Endothelial cell of umbilical vein (primary cell): ENCODE results near the gene STXBP5. TPM values are rescaled to one million over a fixed set of nuclear protein-coding genes. Genes with fewer than 3 reads are reported as not detected.

Experiments used
- BruUV-seq: library from RNA; stranded (reverse); fragments of 400-500 nt; replicated peaks from 2 replicates; lab custom pipeline; 2021; lab: Mats Ljungman, UMichigan
- CTCF ChIA-PET: fragments of 300-600, 350-600 bp; sonication (Branson Sonifier 250); formaldehyde crosslinking; loops from one replicate; lab custom pipeline; 2021; ENCODE audit warnings: antibody characterized with exemption, inconsistent platforms; lab: Charles Lee
- POLR2A ChIA-PET: fragments of 300-600, 350-600 bp; sonication (Branson Sonifier 250); formaldehyde crosslinking; loops from one replicate; lab custom pipeline; 2021; ENCODE audit warnings: antibody characterized with exemption, inconsistent platforms; lab: Charles Lee
- DNase-seq: peaks from one replicate; pipeline ENCODE4 v3.0.0-alpha.2; 2011; ENCODE audit warnings: low read depth, low spot score
- FAIRE-seq: peaks from 2 replicates; lab custom pipeline; 2011; peaks lifted over from hg19 to GRCh38; lab: Jason Lieb, UNC
- H2AFZ ChIP-seq: 2 replicates; pipeline ENCODE4 v1.6.0; 2012; ENCODE audit warnings: low read depth, low read length, control low read depth, inconsistent platforms
- H3K27ac ChIP-seq: 2 replicates; pipeline ENCODE4 v1.5.1; 2011; ENCODE audit warnings: low read depth, mild to moderate bottlenecking, control low read depth, low read length, moderate library complexity; ENCODE audit not compliant: insufficient read depth
- H3K27me3 ChIP-seq, 2 experiments: 2 replicates each; pipeline versions ENCODE4 v1.6.0 to v1.6.1; 2011; ENCODE audit warnings: low read length in 2 of 2, mixed read lengths in 1 of 2; ENCODE audit not compliant: control insufficient read depth in 2 of 2, insufficient read depth in 2 of 2
- H3K36me3 ChIP-seq, 2 experiments: 2 replicates in 1 of 2; 3 replicates in 1 of 2; pipeline ENCODE4 v1.5.1; 2011; ENCODE audit warnings: low read length in 2 of 2, mild to moderate bottlenecking in 1 of 2, moderate library complexity in 1 of 2; ENCODE audit not compliant: control insufficient read depth in 2 of 2, insufficient read depth in 2 of 2; ENCODE audit errors: extremely low read depth in 1 of 2
- H3K4me1 ChIP-seq: 3 replicates; pipeline ENCODE4 v1.5.1; 2011; ENCODE audit warnings: mild to moderate bottlenecking, low read length; ENCODE audit not compliant: control insufficient read depth, insufficient read depth; ENCODE audit errors: extremely low read depth
- H3K4me2 ChIP-seq: 2 replicates; pipeline ENCODE4 v1.6.1; 2011; ENCODE audit warnings: low read length, control low read depth, mixed read lengths; ENCODE audit not compliant: insufficient read depth
- H3K4me3 ChIP-seq, 3 experiments: fragments of 200-600 bp in 1 of 3; sonication (generic), shearing (Covaris generic) in 1 of 3; replicated peaks in 1 of 3; 2 replicates each; pipeline ENCODE4 v1.5.1; 2011 to 2016; ENCODE audit warnings: control low read depth in 3 of 3, low read length in 3 of 3, mild to moderate bottlenecking in 2 of 3, inconsistent platforms in 1 of 3, low read depth in 1 of 3, moderate library complexity in 1 of 3; ENCODE audit not compliant: insufficient read depth in 1 of 3
- H3K79me2 ChIP-seq: 2 replicates; pipeline ENCODE4 v1.6.0; 2012; ENCODE audit warnings: low read length, inconsistent platforms; ENCODE audit not compliant: control insufficient read depth, insufficient read depth
- H3K9ac ChIP-seq: replicated peaks from 2 replicates; pipeline ENCODE3; 2011; ENCODE audit warnings: low read length, control low read depth; ENCODE audit not compliant: insufficient read depth; ENCODE audit errors: extremely low read depth
- H3K9me1 ChIP-seq: replicated peaks from 3 replicates; pipeline ENCODE4 v1.6.0; 2011; ENCODE audit warnings: mild to moderate bottlenecking, low read length; ENCODE audit not compliant: control insufficient read depth, insufficient read depth; ENCODE audit errors: extremely low read depth
- H3K9me3 ChIP-seq: replicated peaks from 2 replicates; pipeline ENCODE4 v1.5.1; 2012; ENCODE audit warnings: low read length, inconsistent platforms; ENCODE audit not compliant: control insufficient read depth, insufficient read depth
- H4K20me1 ChIP-seq: replicated peaks from 2 replicates; pipeline ENCODE3; 2011; ENCODE audit warnings: mild to moderate bottlenecking, low read length; ENCODE audit not compliant: control insufficient read depth, insufficient read depth; ENCODE audit errors: extremely low read depth
- CTCF ChIP-seq, 2 donors: IDR thresholded peaks; 1 replicate in 1 of 2; 2 replicates in 1 of 2; pipeline ENCODE4 v1.5.1; 2011; ENCODE audit warnings: low read length in 2 of 2, mild to moderate bottlenecking in 2 of 2, moderate library complexity in 2 of 2, control low read depth in 1 of 2, inconsistent platforms in 1 of 2, low read depth in 1 of 2; ENCODE audit not compliant: insufficient read depth in 1 of 2; ENCODE audit errors: extremely low read depth in 1 of 2
- EZH2 ChIP-seq: IDR thresholded peaks from 2 replicates; pipeline ENCODE4 v1.6.1; 2012; ENCODE audit warnings: borderline replicate concordance, low read depth, mild to moderate bottlenecking, moderate library complexity, low read length, inconsistent platforms; ENCODE audit not compliant: severe bottlenecking
- FOS ChIP-seq: IDR thresholded peaks from 2 replicates; pipeline ENCODE4 v1.6.1; 2011; ENCODE audit warnings: mild to moderate bottlenecking, low read length, moderate library complexity, borderline replicate concordance; ENCODE audit not compliant: insufficient read depth
- GATA2 ChIP-seq: IDR thresholded peaks from 2 replicates; pipeline ENCODE4 v1.7.0; 2011; ENCODE audit warnings: low read depth, mild to moderate bottlenecking, moderate library complexity, mixed read lengths, low read length; ENCODE audit not compliant: insufficient read length, insufficient read depth
- JUN ChIP-seq: IDR thresholded peaks from 2 replicates; pipeline ENCODE4 v1.6.1; 2011; ENCODE audit warnings: borderline replicate concordance, low read depth; ENCODE audit not compliant: insufficient read length, insufficient read depth
- MAX ChIP-seq: IDR thresholded peaks from 2 replicates; pipeline ENCODE4 v1.6.1; 2011; ENCODE audit not compliant: insufficient read depth, insufficient read length
- MYC ChIP-seq: IDR thresholded peaks from one replicate; pipeline ENCODE4 v1.6.1; 2011; ENCODE audit warnings: mild to moderate bottlenecking, low read depth, low read length
- POLR2A ChIP-seq: IDR thresholded peaks from 2 replicates; pipeline ENCODE4 v1.6.1; 2012; ENCODE audit warnings: low read depth, mild to moderate bottlenecking, control low read depth, low read length
- POLR2AphosphoS5 ChIP-seq: IDR thresholded peaks from 2 replicates; pipeline ENCODE4 v1.6.1; 2012; ENCODE audit warnings: low read depth, mild to moderate bottlenecking, control low read depth, low read length, moderate library complexity; ENCODE audit not compliant: insufficient read depth
- dilution Hi-C: fragments of 300-500 bp; cut with MboI; formaldehyde crosslinking; loops from one replicate; pipeline ENCODE4 v1.15.0; 2019; ENCODE audit warnings: low sequenced_read_pairs; ENCODE audit not compliant: extremely low pct_ligation_motif_present
- intact Hi-C: fragments of 100-400 bp; cut with micrococcal nuclease; formaldehyde crosslinking; loops from one replicate; pipeline ENCODE4 v1.10.0; 2022
- polyA plus RNA-seq, 4 experiments: library from polyadenylated mRNA; depleted of rRNA in 3 of 4; stranded (reverse) in 3 of 4; unstranded in 1 of 4; fragments of >200 nt; gene quantifications; 2 replicates each; pipeline versions ENCODE4 v1.2.1 to v1.2.3, GENCODE V29; 2011 to 2012; ENCODE audit warnings: missing spikeins in 1 of 4
- total RNA-seq: library from RNA; stranded (reverse); gene quantifications from 2 replicates; pipeline ENCODE4 v1.2.3, GENCODE V29; 2021

Gene STXBP5
- total and polyA plus RNA-seq, 2 donors (not counting 3 experiments of a cell fraction or from before 2014, with no cell fraction given): 7.1 to 21.8 TPM

GRCh38 chr6:147418523-147418922, 214.3 kb downstream of the STXBP5 start:
- Histone ChIP-seq H3K4me1 (no peaks in the 10 kb centered on the region), H3K4me3 (no peak overlapping the region), H2AFZ (no peak overlapping the region), H3K4me2 (no peak overlapping the region), H3K9ac (no peak overlapping the region), H3K27me3 (no peaks in the 10 kb centered on the region), H3K9me1 (no peaks in the 10 kb centered on the region), H3K27ac (no peak overlapping the region), H3K9me3 (no peaks in the 10 kb centered on the region), H3K79me2 (no peaks in the 10 kb centered on the region), H3K36me3 (no peaks in the 10 kb centered on the region), H4K20me1 (no peaks in the 10 kb centered on the region)
- ChIA-PET CTCF (no interaction called here), POLR2A (no interaction called here)
- no TSS peak for BruUV-seq
- no peak for FAIRE-seq
- dilution Hi-C loops: no loop called here
- TF ChIP-seq FOS (no peak), GATA2 (no peak), CTCF (IDR thresholded peaks at IDR 0.05; ENCODE audit: extremely low read depth in 1 of 2, insufficient read depth in 1 of 2, low read depth in 1 of 2, low read length in 2 of 2) (no peak), POLR2A (no peak), POLR2AphosphoS5 (no peak), EZH2 (no peak), MAX (no peak), JUN (no peak), MYC (no peak)
- intact Hi-C loops: no loop called here
- DNase-seq: no peak
